ENCODE results near the gene SRP68. TPM values are rescaled to one million over a fixed set of nuclear protein-coding genes. Genes with fewer than 3 reads are reported as not detected.
A peak's percentile ranks its signal among the peaks of the same experiment; 100 is the strongest.

SRP68 gene
- total and polyA plus RNA-seq, 2 of the 4 experiments (the other 2 are of a cell fraction) = 47.1 to 82.6 TPM

DNA sequence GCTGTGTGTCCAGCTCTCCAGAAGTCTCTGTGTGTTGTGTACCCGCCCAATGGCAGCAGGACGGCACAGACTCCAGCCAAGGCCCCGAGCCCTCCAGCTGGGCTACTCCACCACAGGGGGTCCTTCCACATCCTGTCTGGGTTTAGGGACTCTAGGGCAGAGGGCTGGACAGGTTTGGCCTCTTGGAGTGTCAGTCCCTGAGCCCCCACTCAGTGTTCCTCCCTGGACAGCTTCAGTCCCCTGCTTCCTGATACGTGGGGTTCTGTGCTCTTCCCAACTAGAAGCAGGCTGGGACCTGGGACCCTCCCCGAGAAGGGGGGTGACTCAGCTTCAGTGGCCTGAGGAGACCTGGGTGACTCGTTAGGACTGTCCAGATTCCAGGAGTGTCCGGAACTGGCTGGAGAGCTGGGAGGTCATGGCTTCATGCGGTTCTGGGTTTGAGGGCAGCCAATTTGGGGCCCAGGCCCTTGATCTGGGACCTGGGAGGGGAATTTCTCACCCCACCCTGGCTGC lies 67.5 kb downstream of the SRP68 start:
- ATAC-seq (ENCODE audit: low read depth) = peak; percentile 49
- H3K27ac ChIP-seq (ENCODE audit: insufficient read depth, low read length) = 0 out of 2 replicates have a peak overlapping the region, but pooled peaks have one; percentile 6

More for the DNA sequence above, 67.5 kb downstream of the SRP68 start:
- in situ Hi-C loops (cut with MboI; ENCODE audit: low sequenced_read_pairs) = loop anchor here (5.0 kb wide), 1 partner anchor 93 kb away; no protein-coding TSS in a partner anchor
- H4K91ac ChIP-seq (ENCODE audit: insufficient read depth, low read depth, low read length) = peak overlapping the region; percentile 49; the same call in 1 of the 2 replicates
- 79% methylated on average over 2 of the region's 8 CpGs; no CpG with 5 or more reads in 1 of the 2 experiments for WGBS, 2 experiments (ENCODE audit: extremely low coverage in 2 of 2, insufficient read length in 1 of 2)
- dilution Hi-C loops (cut with HindIII; ENCODE audit: low sequenced_read_pairs, unreplicated experiment) = no loop called here
- peak overlapping the region; percentile 41 to 66; a peak in 1 of 4 replicates for H4K8ac ChIP-seq (ENCODE audit: low read depth in 2 of 2, low read length in 2 of 2)
- H3K9me1 ChIP-seq (ENCODE audit: insufficient read depth, low read length) = no peaks in the 10 kb centered on the region
- no peak overlapping the region for H2BK15ac ChIP-seq (ENCODE audit: low read depth, low read length)
- H3K4me1 ChIP-seq (ENCODE audit: control insufficient read depth, insufficient read depth, low read length) = peaks cover 7% of the 10 kb centered on the region
- peaks cover 0 to 3% of the 10 kb centered on the region in 2 experiments; a peak in 1 of 4 replicates for H3K79me1 ChIP-seq (ENCODE audit: low read depth in 1 of 2, low read length in 2 of 2)
- H3K27me3 ChIP-seq (ENCODE audit: control insufficient read depth, insufficient read depth, low read length) = no peaks in the 10 kb centered on the region
- no peaks in the 10 kb centered on the region for H4K20me1 ChIP-seq (ENCODE audit: insufficient read depth, low read length)
- H2AFZ ChIP-seq (replicated peaks; ENCODE audit: low read length, poor library complexity) = peak overlapping the region; percentile 63
- H3K18ac ChIP-seq (ENCODE audit: low read depth, low read length) = no peak overlapping the region
- H3K4ac ChIP-seq (ENCODE audit: low read depth, low read length) = peak overlapping the region; percentile 65
- H3K23ac ChIP-seq (ENCODE audit: low read depth, low read length) = no peak overlapping the region
- POLR2A ChIA-PET (ENCODE audit: unreplicated experiment) = no interaction called here
- H2BK20ac ChIP-seq (ENCODE audit: low read depth, low read length) = peak overlapping the region; percentile 62; the same call in 1 of the 2 replicates
- no peaks in the 10 kb centered on the region for H3K9me3 ChIP-seq (ENCODE audit: control insufficient read depth, insufficient read depth, low read length)
- CTCF ChIA-PET = interaction anchor here (1.5 to 2.0 kb wide), 3 partner anchors 9 to 100 kb away, joined by 5 to 7 read pairs (median 6); partner anchors contain the start of genes ACOX1, MRPL38 and TEN1
- TF ChIP-seq MAZ (IDR thresholded peaks at IDR 0.05; ENCODE audit: borderline replicate concordance, low read depth, low read length) = no peak
- TF ChIP-seq, protein P1, sequence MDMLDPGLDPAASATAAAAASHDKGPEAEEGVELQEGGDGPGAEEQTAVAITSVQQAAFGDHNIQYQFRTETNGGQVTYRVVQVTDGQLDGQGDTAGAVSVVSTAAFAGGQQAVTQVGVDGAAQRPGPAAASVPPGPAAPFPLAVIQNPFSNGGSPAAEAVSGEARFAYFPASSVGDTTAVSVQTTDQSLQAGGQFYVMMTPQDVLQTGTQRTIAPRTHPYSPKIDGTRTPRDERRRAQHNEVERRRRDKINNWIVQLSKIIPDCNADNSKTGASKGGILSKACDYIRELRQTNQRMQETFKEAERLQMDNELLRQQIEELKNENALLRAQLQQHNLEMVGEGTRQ (IDR thresholded peaks at IDR 0.05; ENCODE audit: low read depth, low read length) = no peak
- peak; percentile 53; the same call in 1 of the 2 replicates for TF ChIP-seq FOS (IDR thresholded peaks at IDR 0.05; ENCODE audit: low read depth, low read length)
- no peak for TF ChIP-seq CHD1 (IDR thresholded peaks at IDR 0.05; ENCODE audit: low read depth, low read length)
- no peak for TF ChIP-seq BHLHE40 (IDR thresholded peaks at IDR 0.05; ENCODE audit: low read depth, low read length)
- TF ChIP-seq ELK1 (IDR thresholded peaks at IDR 0.05; ENCODE audit: borderline replicate concordance, low read depth, low read length) = no peak
- no peak for TF ChIP-seq SMC3 (IDR thresholded peaks at IDR 0.05; ENCODE audit: low read depth, low read length)
- no peak overlapping the region for H2BK5ac ChIP-seq (ENCODE audit: low read depth, low read length, poor library complexity, severe bottlenecking)
- no peak overlapping the region for H3K4me3 ChIP-seq (ENCODE audit: insufficient read depth, low read depth, low read length)
- no peak overlapping the region for H3K4me2 ChIP-seq (ENCODE audit: low read depth, low read length)
- no TSS peak for BruUV-seq (replicated peaks)
- DNase-seq = peak; percentile 58
- no peak overlapping the region for H3K56ac ChIP-seq (ENCODE audit: extremely low read depth, insufficient read depth, low read length)
- peak overlapping the region; percentile 21 for H2AK9ac ChIP-seq (replicated peaks; ENCODE audit: low read depth, low read length, poor library complexity)
- H4K5ac ChIP-seq (ENCODE audit: low read depth, low read length) = no peak overlapping the region
- intact Hi-C loops (cut with micrococcal nuclease) = loop anchor here (1.0 to 5.0 kb wide), 2 partner anchors 100 to 292 kb away; no protein-coding TSS in a partner anchor
- H3K9ac ChIP-seq (ENCODE audit: low read depth, low read length) = no peak overlapping the region
- no peak overlapping the region; the same call in 1 of the 2 replicates for H3K14ac ChIP-seq (replicated peaks; ENCODE audit: low read depth, low read length)
- peak overlapping the region; percentile 78; the same call in 1 of the 2 replicates for H2AK5ac ChIP-seq (ENCODE audit: low read depth, low read length)
- H3K36me3 ChIP-seq (ENCODE audit: control insufficient read depth, insufficient read depth, low read length) = peaks cover 3% of the 10 kb centered on the region; the same call in 1 of the 2 replicates
- H2BK120ac ChIP-seq (ENCODE audit: low read depth, low read length) = peak overlapping the region; percentile 44

All from IMR-90 (cell line).